Glutamatergic neuron (in vitro differentiated cells): ENCODE data around the gene CHID1. TPM values are rescaled to one million over a fixed set of nuclear protein-coding genes. Genes with fewer than 3 reads are reported as not detected.
A peak's percentile ranks its signal among the peaks of the same experiment; 100 is the strongest.

Source experiments
- DNase-seq: peaks from one replicate; pipeline ENCODE4 v3.0.0; 2022
- H3K27ac Mint-ChIP-seq: one replicate; pipeline ENCODE4 v1.8.0; 2020; ENCODE audit warnings: mild to moderate bottlenecking, mixed read lengths, inconsistent platforms; ENCODE audit not compliant: unreplicated experiment
- H3K27me3 Mint-ChIP-seq: one replicate; pipeline ENCODE4 v1.8.0; 2020; ENCODE audit warnings: mild to moderate bottlenecking, moderate library complexity, mixed read lengths, inconsistent platforms; ENCODE audit not compliant: unreplicated experiment
- H3K36me3 Mint-ChIP-seq: one replicate; pipeline ENCODE4 v1.8.0; 2020; ENCODE audit warnings: mild to moderate bottlenecking, mixed read lengths, inconsistent platforms; ENCODE audit not compliant: unreplicated experiment
- H3K4me1 Mint-ChIP-seq: one replicate; pipeline ENCODE4 v1.8.0; 2020; ENCODE audit warnings: mild to moderate bottlenecking, low read depth, mixed read lengths, inconsistent platforms; ENCODE audit not compliant: unreplicated experiment
- H3K4me3 Mint-ChIP-seq: one replicate; pipeline ENCODE4 v1.8.0; 2020; ENCODE audit warnings: mild to moderate bottlenecking, mixed read lengths, inconsistent platforms; ENCODE audit not compliant: unreplicated experiment
- H3K9me3 Mint-ChIP-seq: one replicate; pipeline ENCODE4 v1.8.0; 2020; ENCODE audit warnings: mild to moderate bottlenecking, moderate library complexity, mixed read lengths, inconsistent platforms; ENCODE audit not compliant: unreplicated experiment
- total RNA-seq: library from RNA; stranded (reverse); fragmentation: NEBNext Ultra II Directional; extraction: Animal tissue kit (Norgen Biotek cat#: 25700); gene quantifications from one replicate; pipeline ENCODE4 v1.2.1, GENCODE V29; 2021; ENCODE audit not compliant: unreplicated experiment
- TF ChIP-seq, protein P1 (sequence below): fragments of 200-600 bp; sonication (generic); IDR thresholded peaks from one replicate; pipeline ENCODE4 v1.5.0; 2021; ENCODE audit not compliant: partially characterized antibody, unreplicated experiment

CHID1 gene
- total RNA-seq, 1 donor from 2014 or later = 56.1 TPM

DNA sequence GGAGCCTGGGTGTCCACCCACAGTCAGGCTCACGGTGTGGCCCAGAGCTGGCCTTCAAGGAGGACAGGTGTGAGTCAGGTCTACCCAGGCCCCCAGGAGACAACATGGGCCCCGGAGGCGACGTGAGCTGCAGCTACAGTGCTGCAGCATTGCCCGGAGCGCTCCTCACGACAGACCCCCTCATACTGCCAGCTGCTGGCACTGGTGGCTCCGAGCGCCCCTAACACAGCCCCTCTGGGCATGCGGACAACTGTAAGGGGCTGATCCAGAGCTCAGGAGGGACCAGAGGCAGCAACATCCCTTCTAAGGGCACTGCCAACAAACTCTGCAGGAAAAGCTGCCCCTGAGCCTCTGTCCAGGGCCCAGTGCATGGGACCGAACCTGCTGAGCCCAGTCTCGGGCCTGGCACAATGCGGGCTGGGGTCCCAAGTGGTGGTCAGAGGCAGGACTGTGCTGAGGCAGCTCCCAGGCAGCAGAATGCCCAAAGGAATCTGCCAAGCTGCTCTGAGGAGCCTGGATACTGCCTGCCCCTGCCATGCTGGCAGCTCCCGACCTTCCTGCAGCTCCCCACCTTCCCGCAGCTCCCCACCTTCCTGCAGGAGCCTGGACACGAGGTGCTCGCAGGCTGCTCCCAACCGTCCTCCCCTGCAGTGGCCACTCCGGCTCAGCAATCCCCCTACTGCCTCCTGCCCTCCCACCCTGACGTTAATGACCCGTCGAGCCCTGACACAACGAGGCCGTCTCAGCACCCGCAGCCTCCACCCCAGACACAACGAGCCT is 15.1 kb downstream of the CHID1 start:
- Mint-ChIP-seq H3K27ac (peak overlapping the region; percentile 43), H3K27me3 (peaks cover 10% of the 10 kb centered on the region), H3K36me3 (no peaks in the 10 kb centered on the region), H3K4me1 (peaks cover 4% of the 10 kb centered on the region), H3K9me3 (no peaks in the 10 kb centered on the region), H3K4me3 (no peak overlapping the region)
- TF ChIP-seq, protein P1, sequence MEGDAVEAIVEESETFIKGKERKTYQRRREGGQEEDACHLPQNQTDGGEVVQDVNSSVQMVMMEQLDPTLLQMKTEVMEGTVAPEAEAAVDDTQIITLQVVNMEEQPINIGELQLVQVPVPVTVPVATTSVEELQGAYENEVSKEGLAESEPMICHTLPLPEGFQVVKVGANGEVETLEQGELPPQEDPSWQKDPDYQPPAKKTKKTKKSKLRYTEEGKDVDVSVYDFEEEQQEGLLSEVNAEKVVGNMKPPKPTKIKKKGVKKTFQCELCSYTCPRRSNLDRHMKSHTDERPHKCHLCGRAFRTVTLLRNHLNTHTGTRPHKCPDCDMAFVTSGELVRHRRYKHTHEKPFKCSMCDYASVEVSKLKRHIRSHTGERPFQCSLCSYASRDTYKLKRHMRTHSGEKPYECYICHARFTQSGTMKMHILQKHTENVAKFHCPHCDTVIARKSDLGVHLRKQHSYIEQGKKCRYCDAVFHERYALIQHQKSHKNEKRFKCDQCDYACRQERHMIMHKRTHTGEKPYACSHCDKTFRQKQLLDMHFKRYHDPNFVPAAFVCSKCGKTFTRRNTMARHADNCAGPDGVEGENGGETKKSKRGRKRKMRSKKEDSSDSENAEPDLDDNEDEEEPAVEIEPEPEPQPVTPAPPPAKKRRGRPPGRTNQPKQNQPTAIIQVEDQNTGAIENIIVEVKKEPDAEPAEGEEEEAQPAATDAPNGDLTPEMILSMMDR = peak; percentile 2
- no peak for DNase-seq

DNA sequence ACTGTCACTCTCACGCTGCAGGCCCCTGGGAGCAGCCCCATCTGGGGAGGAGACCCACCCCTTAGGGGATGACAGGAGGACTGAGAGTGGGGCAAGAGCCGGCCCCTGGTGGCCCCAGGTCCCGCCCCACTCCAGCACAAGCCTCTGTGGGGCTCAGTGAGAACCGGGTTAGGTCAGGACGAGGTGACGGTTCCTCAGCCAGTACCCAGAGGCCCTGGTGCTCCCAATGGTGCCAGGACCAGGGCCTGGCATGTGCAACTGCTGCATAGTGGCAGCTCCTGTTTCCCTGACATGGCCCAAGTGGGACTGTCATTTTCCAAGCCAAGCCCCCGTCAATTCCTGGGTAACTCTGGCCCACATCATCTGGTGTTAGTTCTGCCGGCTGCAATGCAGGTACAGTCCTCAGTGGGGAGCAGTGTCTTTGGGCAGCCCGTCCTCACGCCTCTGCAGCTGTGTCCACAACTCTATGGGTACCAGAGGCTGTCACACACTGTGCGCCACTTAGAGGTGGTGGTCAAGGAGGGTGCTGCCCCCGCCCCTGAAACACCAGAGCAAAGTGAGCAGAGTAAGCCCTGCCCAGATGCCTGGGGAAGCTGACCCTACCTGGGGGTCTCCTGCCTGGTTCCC is 15.9 kb downstream of the CHID1 start:
- no peak for DNase-seq
- H3K4me3 Mint-ChIP-seq = no peak overlapping the region
- peaks cover 2% of the 10 kb centered on the region for H3K9me3 Mint-ChIP-seq
- no peaks in the 10 kb centered on the region for H3K36me3 Mint-ChIP-seq
- H3K27ac Mint-ChIP-seq = no peak overlapping the region
- peaks cover 5% of the 10 kb centered on the region for H3K4me1 Mint-ChIP-seq
- H3K27me3 Mint-ChIP-seq = peaks cover 11% of the 10 kb centered on the region
- TF ChIP-seq, protein P1 = peak; percentile 23

DNA sequence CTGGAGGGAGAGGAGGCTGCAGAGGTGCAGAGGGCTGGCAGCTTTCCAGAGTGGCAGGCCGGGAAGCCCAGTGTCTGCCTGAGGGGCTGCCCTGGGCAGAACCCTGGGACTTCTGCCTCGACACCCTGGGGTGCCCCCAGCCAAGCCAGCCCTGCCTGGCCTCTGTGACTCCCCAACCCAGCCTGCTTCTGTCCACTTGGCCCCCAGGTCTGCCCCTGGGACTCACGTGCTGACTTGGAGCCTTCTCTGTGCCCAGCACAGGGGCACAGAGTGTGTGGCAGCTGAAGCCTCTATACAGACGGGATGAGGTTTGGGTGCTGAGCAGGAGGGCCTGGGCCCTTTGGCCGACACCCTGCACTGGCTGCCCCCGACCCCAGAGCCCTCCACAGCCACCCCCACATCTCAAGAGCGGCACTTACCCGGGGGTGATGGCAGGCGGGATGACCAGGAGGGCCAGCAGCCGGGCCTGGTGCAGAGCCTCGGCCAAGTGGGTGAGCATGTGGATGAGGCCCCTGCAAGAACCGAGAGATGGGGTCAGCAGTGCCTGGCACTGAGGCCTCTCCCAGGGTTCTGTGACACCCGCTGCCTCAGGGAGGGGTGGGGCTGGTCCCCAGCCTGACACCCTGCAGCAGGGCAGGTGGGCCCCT is 17.5 kb downstream of the CHID1 start:
- Mint-ChIP-seq H3K27me3 (peaks cover 15% of the 10 kb centered on the region), H3K4me3 (no peak overlapping the region), H3K9me3 (peaks cover 4% of the 10 kb centered on the region), H3K36me3 (no peaks in the 10 kb centered on the region), H3K4me1 (peaks cover 12% of the 10 kb centered on the region), H3K27ac (no peak overlapping the region)
- TF ChIP-seq, protein P1 = no peak
- DNase-seq = no peak

DNA sequence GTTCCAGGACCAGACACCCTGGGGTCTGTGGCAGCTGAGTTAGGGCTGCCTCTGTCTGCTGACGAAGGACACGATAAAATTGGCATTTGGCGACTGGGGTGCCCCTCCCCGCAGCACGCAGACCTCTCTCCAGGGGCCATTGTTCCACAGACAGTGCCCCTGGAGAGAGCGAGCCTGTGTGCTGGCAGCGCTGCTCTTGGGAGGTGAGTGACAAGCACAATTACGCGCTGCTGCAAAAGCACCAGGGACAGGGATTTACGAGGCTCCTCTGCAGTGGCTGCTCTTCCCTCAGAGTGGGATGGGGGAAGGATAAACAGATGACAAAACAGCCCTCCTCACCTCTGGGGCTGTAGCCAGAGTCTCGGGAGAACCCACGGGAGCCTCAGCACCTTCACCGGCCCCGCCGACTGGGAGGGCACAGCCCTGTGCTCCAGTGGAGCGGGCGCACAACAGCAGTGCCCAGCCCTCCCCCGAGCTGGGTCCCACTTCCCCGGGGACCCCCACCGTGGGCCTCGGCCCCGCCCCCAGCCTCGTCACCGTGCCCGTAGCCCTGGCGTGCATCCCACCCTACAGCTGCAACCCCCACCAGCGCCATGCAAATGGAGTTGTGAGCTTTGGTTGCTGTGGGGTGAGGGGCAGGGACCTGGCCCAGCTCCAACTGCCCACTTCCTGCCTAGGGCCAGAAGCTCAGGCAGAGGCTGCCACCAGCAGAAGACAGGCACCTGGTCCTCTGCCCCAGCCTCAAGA is 19.6 kb downstream of the CHID1 start:
- peaks cover 12% of the 10 kb centered on the region for H3K4me1 Mint-ChIP-seq
- peak overlapping the region; percentile 30 for H3K4me3 Mint-ChIP-seq
- peaks cover 19% of the 10 kb centered on the region for H3K27me3 Mint-ChIP-seq
- TF ChIP-seq, protein P1 = no peak
- peaks cover 7% of the 10 kb centered on the region for H3K9me3 Mint-ChIP-seq
- peak overlapping the region; percentile 72 for H3K27ac Mint-ChIP-seq
- no peak for DNase-seq
- H3K36me3 Mint-ChIP-seq = peaks cover 7% of the 10 kb centered on the region
